Inflammatory macrophage treated with lipopolysaccharide for 1 hour (primary cell): ENCODE results near the gene RGS8.
A peak's percentile ranks its signal among the peaks of the same experiment; 100 is the strongest.

Source experiments
- DNase-seq, 2 donors: peaks; one replicate each; pipeline ENCODE4 v3.0.0-alpha.2; 2020 to 2022

RGS8 gene

GRCh38 chr1:182670032-182670749 is 14.2 kb downstream of the RGS8 start:
- DNase-seq: no peak

DNA sequence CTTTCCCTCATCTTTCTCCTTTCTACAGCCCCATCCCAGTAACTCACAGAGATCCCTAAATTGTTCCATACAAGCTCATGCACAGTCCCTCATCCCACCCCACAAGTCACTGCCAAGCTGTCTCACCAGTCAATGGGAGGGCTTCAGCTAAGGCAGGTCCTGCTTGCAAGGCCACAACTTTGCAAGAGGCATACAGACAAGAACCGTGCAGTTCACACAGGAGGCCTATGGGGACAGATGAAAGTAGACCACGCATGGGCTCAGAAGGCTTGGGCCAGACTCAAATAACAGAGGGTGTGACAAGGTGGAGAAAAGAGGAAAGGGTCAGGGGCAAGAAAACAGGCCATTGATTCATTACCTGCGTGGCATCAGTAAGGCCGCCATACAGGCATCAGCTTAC is 15.1 kb downstream of the RGS8 start:
- no peak for DNase-seq

DNA sequence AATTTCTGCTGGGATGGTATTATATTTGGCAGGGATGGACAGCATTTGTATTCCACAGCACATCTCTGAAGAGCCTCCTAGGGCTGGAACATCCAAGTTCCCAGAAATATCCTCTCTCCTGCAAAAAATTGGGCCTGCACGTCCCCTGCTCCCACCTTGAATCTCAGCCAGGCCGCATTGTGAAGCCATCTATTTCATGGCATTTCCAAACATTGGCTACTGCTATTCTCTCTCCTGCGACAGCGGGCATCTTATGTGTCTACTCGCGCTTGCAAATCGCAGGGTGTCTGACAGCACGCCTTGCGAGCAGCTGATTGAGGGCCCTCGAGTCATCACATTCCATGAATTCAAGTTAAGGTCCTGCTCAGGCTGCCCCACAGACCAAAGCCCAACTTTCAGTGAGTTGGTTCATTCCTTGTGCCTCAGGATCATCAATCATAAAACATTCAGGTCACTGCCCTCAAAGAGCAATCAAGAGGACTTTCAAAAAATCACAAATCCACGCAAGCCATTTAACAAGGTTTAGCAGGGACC is 15.8 kb downstream of the RGS8 start:
- DNase-seq: no peak

DNA sequence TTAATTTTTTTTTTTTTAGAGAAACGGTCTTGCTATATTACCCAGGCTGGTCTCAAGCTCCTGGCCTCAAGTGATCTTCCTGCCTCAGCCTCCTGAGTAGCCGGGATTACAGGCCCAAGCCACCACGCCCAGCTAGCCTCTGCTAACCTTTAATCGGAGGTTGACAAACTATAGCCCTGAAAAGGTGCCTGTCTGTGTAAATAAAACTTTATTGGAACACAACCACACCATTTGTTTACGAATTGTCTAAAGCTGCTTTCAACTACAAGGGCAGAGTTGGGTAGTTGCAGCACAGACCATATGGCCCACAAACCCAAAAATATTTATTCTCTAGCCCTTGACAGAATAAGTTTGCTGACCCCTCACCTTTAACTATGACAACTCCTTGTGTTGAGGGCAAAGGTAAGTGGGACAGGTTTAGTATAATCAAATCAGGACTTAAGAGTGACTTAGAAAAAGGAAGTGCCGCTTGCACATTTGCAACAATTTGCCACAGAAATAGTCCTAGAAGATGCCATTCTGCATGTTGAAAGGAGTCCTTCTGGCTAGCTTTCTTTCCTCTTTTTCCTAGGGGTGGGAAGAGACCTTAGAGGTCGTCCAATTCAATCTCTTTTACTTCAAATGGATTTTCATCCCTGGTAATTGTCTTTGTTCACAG is 16.4 kb downstream of the RGS8 start:
- DNase-seq: no peak

- no peak for DNase-seq
These were observed 17.7 kb downstream of the RGS8 start for GRCh38 chr1:182666706-182667105.

DNA sequence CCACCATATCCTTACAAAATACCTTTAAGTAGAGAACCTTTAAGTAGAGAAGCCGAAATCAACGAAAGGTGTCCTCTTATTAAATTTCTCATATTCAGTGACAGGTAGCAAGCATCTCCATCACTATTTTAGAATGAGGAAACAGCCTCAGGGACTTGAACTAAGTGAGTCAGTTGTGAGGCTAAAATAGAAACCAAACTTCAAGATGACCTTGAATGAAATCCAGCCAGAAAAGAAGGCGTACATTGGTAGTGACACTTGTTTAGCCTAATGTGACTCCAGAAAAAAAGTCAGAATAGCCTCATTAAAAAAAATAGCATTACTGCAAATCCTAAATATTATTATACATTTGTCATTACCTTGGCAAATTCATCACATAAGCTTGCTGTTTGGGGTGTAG is 20.1 kb downstream of the RGS8 start:
- no peak for DNase-seq

DNA sequence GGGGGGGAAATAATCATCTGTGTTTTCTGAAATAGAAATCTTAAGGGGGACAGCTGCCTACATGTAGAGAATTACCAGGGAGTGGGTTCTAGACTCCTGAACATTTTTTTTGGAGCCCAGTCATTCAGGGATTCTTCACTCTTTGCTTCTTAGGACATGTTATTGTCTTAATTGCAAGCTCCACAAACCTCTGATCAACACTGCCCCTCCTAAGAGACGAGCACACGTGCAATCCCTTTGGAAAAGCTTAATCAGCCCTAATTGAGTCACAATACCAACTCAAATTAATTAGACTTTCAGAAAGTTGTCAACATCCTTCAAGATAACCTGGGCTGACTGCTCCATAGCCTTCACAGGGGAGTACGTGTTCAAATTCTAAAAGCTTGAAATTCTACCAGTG is 21.4 kb downstream of the RGS8 start:
- DNase-seq: no peak

DNA sequence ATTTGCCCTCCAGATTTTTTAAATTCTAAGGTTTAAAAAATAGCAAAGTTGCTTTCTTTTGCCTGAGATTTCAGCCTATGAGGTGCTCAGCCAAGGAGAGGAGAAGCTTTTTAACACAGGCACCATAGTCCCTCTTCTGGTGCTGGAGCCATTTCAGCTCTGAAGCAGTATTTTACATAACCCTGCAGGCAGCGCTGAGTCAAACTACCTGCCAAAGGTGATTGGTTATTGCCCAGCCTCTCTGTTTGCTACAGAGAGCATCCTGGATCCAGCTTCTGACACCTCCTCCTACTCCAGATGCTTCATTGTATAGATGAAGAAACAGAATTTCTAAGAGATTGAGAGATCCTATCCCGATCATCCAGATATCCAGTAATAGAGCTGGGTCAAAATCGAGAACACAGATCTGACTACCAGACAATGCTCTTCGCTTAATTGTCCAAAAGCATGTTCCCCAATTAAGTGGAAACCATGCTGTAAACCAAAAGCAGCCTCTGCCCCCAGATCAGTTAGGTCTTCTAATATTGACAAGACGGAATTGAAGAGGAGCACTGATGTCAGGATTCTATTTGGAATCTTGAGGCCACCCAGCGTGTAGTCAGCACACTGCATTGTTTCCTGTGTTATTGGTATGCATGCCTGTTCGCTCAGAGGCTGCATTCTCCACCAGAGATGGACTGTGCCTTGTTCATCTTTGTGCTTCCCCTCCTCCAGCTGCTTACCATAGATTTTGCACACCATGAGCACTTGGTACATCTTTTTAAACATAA is 22.1 kb downstream of the RGS8 start:
- DNase-seq: no peak

GRCh38 chr1:182658055-182658454 is 26.3 kb downstream of the RGS8 start:
- DNase-seq: no peak

DNA sequence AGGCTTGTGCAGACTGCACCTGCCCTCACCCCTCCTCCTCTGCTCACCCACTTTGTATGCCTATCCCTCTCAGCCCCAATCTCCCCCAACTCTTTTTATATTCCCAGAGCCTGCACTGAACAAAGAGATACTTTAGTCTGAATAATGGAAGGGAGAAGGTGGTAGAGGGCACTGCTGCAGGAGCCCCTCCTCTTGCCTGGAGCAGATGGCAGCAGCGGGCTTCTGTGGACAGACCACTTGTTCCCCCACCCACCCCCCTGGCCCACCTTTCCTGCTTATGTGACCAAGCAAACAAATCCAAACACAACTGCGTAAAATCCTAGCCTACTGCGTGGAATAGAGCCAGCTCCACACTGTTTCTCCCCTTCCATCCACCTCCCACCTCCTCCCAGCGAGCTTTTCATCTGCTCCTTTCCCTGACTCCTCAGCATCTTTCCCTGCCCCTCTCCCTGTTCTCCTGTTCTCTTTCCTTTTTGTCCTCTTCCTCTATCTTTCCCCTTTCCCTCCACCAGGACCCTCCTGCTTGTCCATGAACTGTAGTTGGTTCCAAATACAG is 27.5 kb downstream of the RGS8 start:
- no peak for DNase-seq

DNA sequence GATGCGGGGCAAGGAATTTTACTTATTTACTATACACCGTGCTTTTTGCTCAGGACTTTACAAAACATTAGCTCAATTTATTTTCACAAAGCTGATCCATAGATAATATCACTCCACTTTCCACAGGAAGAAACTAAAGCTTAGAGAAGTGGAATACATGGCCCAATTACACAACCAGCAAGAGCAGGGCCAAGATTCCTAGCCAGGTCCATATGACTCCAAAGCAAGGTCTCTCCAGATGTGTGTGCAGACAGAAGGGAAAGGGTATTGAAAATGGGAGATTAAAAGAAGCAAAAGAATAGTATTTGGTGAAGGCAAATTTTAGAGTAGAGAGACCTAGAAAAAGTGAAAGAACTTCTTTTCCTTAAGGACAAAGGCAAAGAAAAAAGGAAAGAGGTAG is 30.4 kb downstream of the RGS8 start:
- DNase-seq: no peak

DNA sequence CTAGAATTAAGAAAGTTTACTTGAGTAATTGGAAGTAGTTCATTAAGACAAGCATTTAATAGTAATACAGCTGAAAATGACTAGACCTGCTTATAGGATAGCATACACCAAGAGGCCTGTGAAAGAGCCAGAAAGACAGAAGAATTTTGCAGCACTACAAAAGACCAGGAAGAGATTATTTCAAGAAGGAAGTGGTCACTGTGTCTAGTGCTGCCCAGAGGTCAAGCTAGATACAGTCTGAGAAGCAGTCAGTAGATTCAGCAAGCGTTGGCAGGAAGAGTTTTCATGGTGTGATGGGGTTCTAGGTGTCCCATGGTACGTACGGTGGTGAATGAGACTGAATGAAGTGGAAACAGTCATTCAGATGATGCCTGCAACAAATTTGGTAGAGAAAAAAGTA is 31.5 kb downstream of the RGS8 start:
- DNase-seq: peak in 1 of 2 donors; percentile 4

DNA sequence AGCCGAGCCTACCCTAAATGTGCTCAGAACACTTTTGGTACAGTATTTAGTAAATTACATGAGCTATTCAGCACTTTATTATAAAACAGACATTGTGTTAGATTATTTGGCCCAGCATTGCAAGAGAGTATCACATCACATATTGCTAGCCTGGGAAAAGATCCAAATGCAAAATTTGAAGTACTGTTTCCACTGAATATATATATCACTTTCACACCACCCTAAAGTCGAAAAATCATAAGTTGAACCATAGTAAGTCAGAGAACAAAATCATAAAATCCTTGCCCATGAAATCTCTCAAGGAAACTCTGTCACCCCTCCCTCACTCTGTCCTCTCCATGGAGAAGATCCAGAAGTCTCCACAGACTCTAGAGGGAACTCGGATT is 33.1 kb downstream of the RGS8 start:
- no peak for DNase-seq

DNA sequence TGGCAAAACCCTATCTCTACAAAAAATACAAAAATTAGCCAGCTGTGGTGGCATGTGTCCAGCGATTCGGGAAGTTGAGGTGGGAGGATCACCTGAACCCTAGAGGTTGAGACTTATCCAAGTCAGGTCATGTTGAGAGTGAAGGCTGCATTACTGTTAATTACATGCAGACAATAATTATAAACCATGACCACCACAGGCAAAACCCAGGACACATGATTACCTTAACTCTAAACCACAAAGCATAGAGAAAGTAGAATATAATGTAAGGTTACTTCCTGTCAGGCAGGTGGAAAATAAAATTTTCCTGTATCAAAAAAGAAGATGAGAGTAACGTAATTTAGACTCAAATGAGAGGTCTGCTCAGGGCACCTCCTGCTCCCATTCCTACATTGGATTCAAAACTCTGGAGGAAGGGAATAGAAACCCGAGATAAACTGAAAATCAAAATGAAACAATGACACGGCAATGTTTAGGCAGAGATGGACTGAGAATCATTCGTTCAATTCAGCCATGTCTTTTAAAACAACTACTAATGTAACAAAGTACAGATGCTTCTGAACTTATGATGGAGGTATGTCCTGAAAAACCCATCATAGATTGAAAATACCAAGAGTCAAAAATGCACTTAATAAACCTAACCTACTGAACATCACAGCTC is 33.6 kb downstream of the RGS8 start:
- DNase-seq: no peak

- DNase-seq: no peak
These were observed 35.3 kb downstream of the RGS8 start for GRCh38 chr1:182649041-182649440.

- no peak for DNase-seq
These were observed 37.6 kb downstream of the RGS8 start for GRCh38 chr1:182646739-182647138.

GRCh38 chr1:182644886-182645285 is 39.5 kb downstream of the RGS8 start:
- no peak for DNase-seq

GRCh38 chr1:182643699-182644098 is 40.7 kb downstream of the RGS8 start:
- DNase-seq: no peak

GRCh38 chr1:182642461-182642860 is 41.9 kb downstream of the RGS8 start:
- DNase-seq: no peak

DNA sequence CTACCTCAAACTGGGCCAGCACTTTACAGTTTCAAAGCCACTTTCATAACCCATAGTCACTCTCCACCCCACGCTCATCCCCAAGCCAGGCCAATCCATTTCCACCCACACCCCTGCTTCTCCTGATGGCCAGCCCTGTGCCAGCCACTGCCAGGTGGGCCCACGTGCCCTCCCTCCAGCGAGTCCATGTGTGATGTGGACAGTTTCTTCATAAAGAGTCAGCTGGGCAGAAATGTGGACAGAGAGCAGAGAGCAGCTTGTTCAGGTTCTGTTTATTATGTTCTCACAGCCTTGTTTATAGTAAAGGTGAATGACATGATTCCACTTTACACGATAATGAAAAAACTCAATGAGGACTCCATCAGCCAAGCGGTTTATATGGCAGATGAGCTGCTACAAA is 42.8 kb downstream of the RGS8 start:
- DNase-seq: no peak

- no peak for DNase-seq
These were observed 45.1 kb downstream of the RGS8 start for GRCh38 chr1:182639330-182639729.

- no peak for DNase-seq
These were observed 46.6 kb downstream of the RGS8 start for GRCh38 chr1:182637769-182638168.

GRCh38 chr1:182635871-182636270 is 48.5 kb downstream of the RGS8 start:
- no peak for DNase-seq
